HFFc6 (cell line): Measurements from ENCODE around the gene ARMC9. TPM values are rescaled to one million over a fixed set of nuclear protein-coding genes. Genes with fewer than 3 reads are reported as not detected.

Source experiments
- DNase-seq: peaks from one replicate; pipeline ENCODE4 v3.0.0-alpha.2; 2018
- H3K27ac Mint-ChIP-seq: 2 replicates; pipeline ENCODE4 v1.8.0; 2020; ENCODE audit warnings: mild to moderate bottlenecking, mixed read lengths
- H3K27me3 Mint-ChIP-seq: 2 replicates; pipeline ENCODE4 v1.8.0; 2021; ENCODE audit warnings: mild to moderate bottlenecking, moderate library complexity, mixed read lengths; ENCODE audit not compliant: insufficient read depth
- H3K36me3 Mint-ChIP-seq: 2 replicates; pipeline ENCODE4 v1.8.0; 2021; ENCODE audit warnings: low read depth, mixed read lengths
- H3K4me1 Mint-ChIP-seq: 2 replicates; pipeline ENCODE4 v1.8.0; 2020; ENCODE audit warnings: low read depth, mixed read lengths
- H3K4me3 Mint-ChIP-seq: 2 replicates; pipeline ENCODE4 v1.8.0; 2020; ENCODE audit warnings: mild to moderate bottlenecking, moderate library complexity, mixed read lengths
- H3K9me3 Mint-ChIP-seq: 2 replicates; pipeline ENCODE4 v1.8.0; 2020; ENCODE audit warnings: mild to moderate bottlenecking, mixed read lengths
- CTCF ChIP-seq: fragments of 200-600 bp; sonication (generic); IDR thresholded peaks from 2 replicates; pipeline ENCODE4 v1.5.0; 2021; ENCODE audit warnings: antibody characterized with exemption, mild to moderate bottlenecking
- total RNA-seq, 6 experiments: library from RNA; stranded (reverse); fragmentation: NEBNext Ultra II Directional; extraction: Animal tissue kit (Norgen Biotek cat#: 25700); gene quantifications; 2 replicates in 1 of 6; 3 replicates in 5 of 6; pipeline ENCODE4 v1.2.3, GENCODE V29; 2021

Gene ARMC9
- total RNA-seq, 6 experiments from 2014 or later, result 49.3 to 93.2 (median 55.7) TPM

GRCh38 chr2:231384970-231385369, 186.5 kb downstream of the ARMC9 start:
- peaks cover 15% of the 10 kb centered on the region for H3K27me3 Mint-ChIP-seq
- no peak overlapping the region for H3K27ac Mint-ChIP-seq
- peaks cover 24% of the 10 kb centered on the region for H3K4me1 Mint-ChIP-seq
- H3K36me3 Mint-ChIP-seq, result peaks cover 30% of the 10 kb centered on the region
- peaks cover 31% of the 10 kb centered on the region for H3K9me3 Mint-ChIP-seq
- no peak for TF ChIP-seq CTCF
- peak; percentile 6 for DNase-seq
- no peak overlapping the region for H3K4me3 Mint-ChIP-seq

GRCh38 chr2:231385429-231385828, 187.0 kb downstream of the ARMC9 start:
- Mint-ChIP-seq H3K4me3 (no peak overlapping the region), H3K27ac (no peak overlapping the region), H3K36me3 (peaks cover 30% of the 10 kb centered on the region), H3K27me3 (peaks cover 11% of the 10 kb centered on the region), H3K4me1 (peaks cover 24% of the 10 kb centered on the region), H3K9me3 (peaks cover 31% of the 10 kb centered on the region)
- no peak for DNase-seq
- no peak for TF ChIP-seq CTCF

- TF ChIP-seq CTCF, result no peak
- peaks cover 28% of the 10 kb centered on the region for H3K36me3 Mint-ChIP-seq
- H3K27me3 Mint-ChIP-seq, result peaks cover 9% of the 10 kb centered on the region
- H3K4me3 Mint-ChIP-seq, result peak overlapping the region; percentile 6; the same call in 1 of the 2 replicates
- H3K27ac Mint-ChIP-seq, result peak overlapping the region; percentile 57; the same call in 1 of the 2 replicates
- peaks cover 24% of the 10 kb centered on the region for H3K4me1 Mint-ChIP-seq
- peaks cover 31% of the 10 kb centered on the region for H3K9me3 Mint-ChIP-seq
- peak; percentile 84 for DNase-seq
Observed at GRCh38 chr2:231386446-231386845, 188.0 kb downstream of the ARMC9 start.

GRCh38 chr2:231387904-231388724, 189.7 kb downstream of the ARMC9 start:
- TF ChIP-seq CTCF, result no peak; the same call in 1 of the 2 replicates
- Mint-ChIP-seq H3K4me1 (peaks cover 24% of the 10 kb centered on the region), H3K36me3 (peaks cover 24% of the 10 kb centered on the region), H3K9me3 (peaks cover 31% of the 10 kb centered on the region), H3K27me3 (peaks cover 5% of the 10 kb centered on the region), H3K4me3 (peak overlapping the region; percentile 38; the same call in 1 of the 2 replicates), H3K27ac (peak overlapping the region; percentile 69)
- peak; percentile 41 for DNase-seq

GRCh38 chr2:231388725-231389346, 190.4 kb downstream of the ARMC9 start:
- no peak overlapping the region for H3K4me3 Mint-ChIP-seq
- H3K36me3 Mint-ChIP-seq, result peaks cover 22% of the 10 kb centered on the region
- H3K27ac Mint-ChIP-seq, result no peak overlapping the region
- TF ChIP-seq CTCF, result no peak
- peaks cover 24% of the 10 kb centered on the region for H3K4me1 Mint-ChIP-seq
- peaks cover 5% of the 10 kb centered on the region for H3K27me3 Mint-ChIP-seq
- DNase-seq, result no peak
- peaks cover 25% of the 10 kb centered on the region for H3K9me3 Mint-ChIP-seq
